Keratinocyte (primary cell): ENCODE results near the gene IGF2BP2. TPM values are rescaled to one million over a fixed set of nuclear protein-coding genes. Genes with fewer than 3 reads are reported as not detected.

Source experiments
- DNase-seq: peaks from one replicate; pipeline ENCODE4 v3.0.0-alpha.2; 2011; ENCODE audit warnings: low read depth, missing footprints, low spot score
- FAIRE-seq: peaks from 2 replicates; lab custom pipeline; 2011; peaks lifted over from hg19 to GRCh38; lab: Jason Lieb, UNC
- H2AFZ ChIP-seq: 2 replicates; pipeline ENCODE4 v1.6.0; 2012; ENCODE audit warnings: low read length, control low read depth, inconsistent platforms; ENCODE audit not compliant: control insufficient read depth
- H3K27ac ChIP-seq: 2 replicates; pipeline ENCODE4 v1.5.1; 2011; ENCODE audit warnings: low read length; ENCODE audit not compliant: control insufficient read depth, insufficient read depth
- H3K27me3 ChIP-seq: 3 replicates; pipeline ENCODE4 v1.6.0; 2011; ENCODE audit warnings: low read length; ENCODE audit not compliant: control insufficient read depth, insufficient read depth; ENCODE audit errors: extremely low read depth
- H3K36me3 ChIP-seq, 2 experiments: 2 replicates in 1 of 2; 3 replicates in 1 of 2; pipeline ENCODE4 v1.5.1; 2011; ENCODE audit warnings: low read length in 2 of 2, mild to moderate bottlenecking in 1 of 2; ENCODE audit not compliant: control insufficient read depth in 2 of 2, insufficient read depth in 2 of 2; ENCODE audit errors: extremely low read depth in 1 of 2
- H3K4me1 ChIP-seq: 3 replicates; pipeline ENCODE4 v1.5.1; 2011; ENCODE audit warnings: low read length; ENCODE audit not compliant: control insufficient read depth, insufficient read depth; ENCODE audit errors: extremely low read depth
- H3K4me2 ChIP-seq: 3 replicates; pipeline ENCODE4 v1.6.0; 2011; ENCODE audit warnings: low read depth, low read length; ENCODE audit not compliant: control insufficient read depth, insufficient read depth; ENCODE audit errors: extremely low read depth
- H3K4me3 ChIP-seq, 3 experiments: fragments of 200-600 bp in 1 of 3; sonication (generic) in 1 of 3; 2 replicates in 2 of 3; 3 replicates in 1 of 3; pipeline ENCODE4 v1.5.1; 2011 to 2016; ENCODE audit warnings: low read length in 3 of 3, mild to moderate bottlenecking in 3 of 3, control low read depth in 2 of 3, inconsistent platforms in 1 of 3, low read depth in 1 of 3, mixed read lengths in 1 of 3, mixed run types in 1 of 3, moderate library complexity in 1 of 3; ENCODE audit not compliant: control insufficient read depth in 2 of 3, insufficient read depth in 2 of 3; ENCODE audit errors: extremely low read depth in 1 of 3
- H3K79me2 ChIP-seq: 2 replicates; pipeline ENCODE4 v1.6.0; 2012; ENCODE audit warnings: low read length; ENCODE audit not compliant: control insufficient read depth, insufficient read depth
- H3K9ac ChIP-seq: 3 replicates; pipeline ENCODE4 v1.6.0; 2011; ENCODE audit warnings: low read length; ENCODE audit not compliant: control insufficient read depth, insufficient read depth; ENCODE audit errors: extremely low read depth
- H3K9me1 ChIP-seq: 3 replicates; pipeline ENCODE4 v1.6.0; 2011; ENCODE audit warnings: low read length; ENCODE audit not compliant: control insufficient read depth, insufficient read depth; ENCODE audit errors: extremely low read depth
- H3K9me3 ChIP-seq: 2 replicates; pipeline ENCODE4 v1.5.1; 2012; ENCODE audit warnings: low read depth, low read length; ENCODE audit not compliant: control insufficient read depth
- H4K20me1 ChIP-seq: 3 replicates; pipeline ENCODE4 v1.6.0; 2011; ENCODE audit warnings: low read length; ENCODE audit not compliant: control insufficient read depth, insufficient read depth; ENCODE audit errors: extremely low read depth
- EZH2 ChIP-seq: IDR thresholded peaks from one replicate; pipeline ENCODE4 v1.6.1; 2012; ENCODE audit warnings: inconsistent platforms, mild to moderate bottlenecking, low read length, moderate library complexity
- dilution Hi-C: fragments of 300-500 bp; cut with MboI; formaldehyde crosslinking; loops from one replicate; pipeline ENCODE4 v1.7.0; 2020; ENCODE audit warnings: low sequenced_read_pairs; ENCODE audit not compliant: extremely low pct_ligation_motif_present
- polyA plus RNA-seq, 5 experiments: library from polyadenylated mRNA; depleted of rRNA in 3 of 5; stranded (reverse) in 3 of 5; stranded (forward) in 1 of 5; unstranded in 1 of 5; fragments of >200 nt; gene quantifications; 1 replicate in 1 of 5; 2 replicates in 3 of 5; 3 replicates in 1 of 5; pipeline versions ENCODE4 v1.2.1 to v1.2.3, GENCODE V29; 2011 to 2012; ENCODE audit warnings: missing spikeins in 2 of 5, low read depth in 1 of 5, low replicate concordance in 1 of 5
- TF ChIP-seq, protein P1 (sequence below), 3 experiments: IDR thresholded peaks in 1 of 3; conservative IDR thresholded peaks in 1 of 3; optimal IDR thresholded peaks in 1 of 3; 2 replicates in 2 of 3; 3 replicates in 1 of 3; pipeline versions ENCODE3 to v1.5.1; 2011; ENCODE audit warnings: low read length in 3 of 3, mild to moderate bottlenecking in 3 of 3, moderate library complexity in 2 of 3, control low read depth in 1 of 3, inconsistent platforms in 1 of 3; ENCODE audit not compliant: insufficient read depth in 2 of 3; ENCODE audit errors: extremely low read depth in 1 of 3

Gene IGF2BP2
- polyA plus RNA-seq, 1 donor (not counting 4 experiments of a cell fraction or from before 2014, with no cell fraction given): 21.2 TPM

DNA sequence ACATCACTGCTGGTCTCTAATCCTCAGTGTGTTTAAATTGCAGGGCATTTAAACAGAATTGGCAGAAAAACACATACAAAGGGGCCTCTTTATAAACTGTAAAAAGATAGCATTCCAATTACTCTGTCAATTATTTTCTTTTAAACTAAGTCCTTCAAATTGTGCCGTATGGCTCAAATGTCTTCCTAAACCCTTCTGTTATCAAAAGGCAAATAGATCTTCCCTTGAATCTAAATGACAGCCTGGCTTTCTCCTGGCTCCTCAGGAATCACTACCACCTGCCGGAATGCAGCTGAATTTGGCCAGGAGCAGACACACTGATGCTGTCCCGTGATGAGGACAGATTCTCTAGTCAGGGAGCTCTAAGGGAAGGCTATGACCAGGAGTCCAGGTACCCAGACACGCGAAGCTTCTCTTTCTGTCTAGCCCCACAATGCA lies 85.6 kb downstream of the IGF2BP2 start:
- no peak overlapping the region for H2AFZ ChIP-seq
- H3K36me3 ChIP-seq: peaks cover 5 to 17% of the 10 kb centered on the region in 2 experiments
- H3K9me3 ChIP-seq: no peaks in the 10 kb centered on the region
- TF ChIP-seq, protein P1, sequence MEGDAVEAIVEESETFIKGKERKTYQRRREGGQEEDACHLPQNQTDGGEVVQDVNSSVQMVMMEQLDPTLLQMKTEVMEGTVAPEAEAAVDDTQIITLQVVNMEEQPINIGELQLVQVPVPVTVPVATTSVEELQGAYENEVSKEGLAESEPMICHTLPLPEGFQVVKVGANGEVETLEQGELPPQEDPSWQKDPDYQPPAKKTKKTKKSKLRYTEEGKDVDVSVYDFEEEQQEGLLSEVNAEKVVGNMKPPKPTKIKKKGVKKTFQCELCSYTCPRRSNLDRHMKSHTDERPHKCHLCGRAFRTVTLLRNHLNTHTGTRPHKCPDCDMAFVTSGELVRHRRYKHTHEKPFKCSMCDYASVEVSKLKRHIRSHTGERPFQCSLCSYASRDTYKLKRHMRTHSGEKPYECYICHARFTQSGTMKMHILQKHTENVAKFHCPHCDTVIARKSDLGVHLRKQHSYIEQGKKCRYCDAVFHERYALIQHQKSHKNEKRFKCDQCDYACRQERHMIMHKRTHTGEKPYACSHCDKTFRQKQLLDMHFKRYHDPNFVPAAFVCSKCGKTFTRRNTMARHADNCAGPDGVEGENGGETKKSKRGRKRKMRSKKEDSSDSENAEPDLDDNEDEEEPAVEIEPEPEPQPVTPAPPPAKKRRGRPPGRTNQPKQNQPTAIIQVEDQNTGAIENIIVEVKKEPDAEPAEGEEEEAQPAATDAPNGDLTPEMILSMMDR (optimal IDR thresholded peaks at IDR 0.05 in 1 of 3, IDR thresholded peaks at IDR 0.05 in 1 of 3, conservative IDR thresholded peaks at IDR 0.05 in 1 of 3; ENCODE audit: extremely low read depth in 1 of 3, insufficient read depth in 2 of 3, low read length in 3 of 3): no peak
- no peak for TF ChIP-seq EZH2
- FAIRE-seq (no peak), DNase-seq (no peak)
- no peak overlapping the region for H3K4me3 ChIP-seq
- no peak overlapping the region for H3K27ac ChIP-seq
- H3K9ac ChIP-seq: no peak overlapping the region
- no peaks in the 10 kb centered on the region for H3K9me1 ChIP-seq
- peaks cover 94% of the 10 kb centered on the region for H3K79me2 ChIP-seq
- H3K27me3 ChIP-seq: no peaks in the 10 kb centered on the region
- dilution Hi-C loops: no loop called here
- no peak overlapping the region for H3K4me2 ChIP-seq
- no peaks in the 10 kb centered on the region for H4K20me1 ChIP-seq
- peaks cover 56% of the 10 kb centered on the region for H3K4me1 ChIP-seq

DNA sequence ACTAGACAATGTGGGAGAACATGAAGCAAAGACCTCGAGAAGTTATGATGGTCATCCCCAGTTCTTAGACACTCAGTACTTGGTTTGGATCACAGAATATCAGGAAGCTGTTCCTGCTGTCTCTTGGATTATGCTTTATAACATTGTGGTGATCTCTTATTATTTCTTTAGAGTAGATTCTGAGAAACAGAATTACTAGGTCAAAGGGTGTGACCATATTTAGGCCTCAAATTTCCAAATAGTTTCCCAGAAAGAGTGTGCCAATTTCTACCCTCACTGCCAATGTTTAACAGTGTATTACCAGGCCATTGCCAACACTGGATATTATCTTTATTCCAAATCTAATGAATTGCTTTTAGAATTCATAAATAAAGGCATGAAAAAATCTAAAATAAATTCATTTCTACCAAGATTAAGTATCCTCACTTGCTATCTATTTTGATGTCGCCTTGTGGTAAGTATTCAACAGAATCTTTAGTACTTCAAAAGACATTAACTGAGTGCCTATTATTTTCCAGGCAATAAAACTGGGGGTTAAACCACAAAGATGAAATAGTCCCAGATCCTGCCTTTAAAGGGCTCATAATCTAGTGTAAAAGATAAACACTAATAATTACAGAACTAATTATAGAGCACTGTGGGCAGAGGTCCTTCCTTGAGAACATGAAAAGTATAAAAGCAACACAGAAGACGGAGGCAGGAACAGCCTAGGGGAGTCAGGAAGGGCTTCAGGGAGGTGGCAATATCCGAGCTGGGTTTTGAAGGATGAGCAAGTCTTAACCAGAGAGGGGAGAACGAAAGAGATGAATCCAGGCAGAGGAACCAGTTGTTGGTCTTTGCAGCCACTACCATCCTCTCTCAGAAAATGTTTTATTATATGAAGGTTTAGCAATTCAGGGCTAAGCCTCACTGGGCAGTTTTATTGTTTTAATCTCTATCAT lies 86.8 kb downstream of the IGF2BP2 start:
- H3K4me3 ChIP-seq: no peak overlapping the region
- peak overlapping the region; percentile 45 for H3K4me2 ChIP-seq
- peaks cover 82% of the 10 kb centered on the region for H3K79me2 ChIP-seq
- dilution Hi-C loops: no loop called here
- peak overlapping the region; percentile 19 for H3K27ac ChIP-seq
- no peaks in the 10 kb centered on the region for H3K27me3 ChIP-seq
- H3K9me1 ChIP-seq: no peaks in the 10 kb centered on the region
- no peaks in the 10 kb centered on the region for H4K20me1 ChIP-seq
- H3K9me3 ChIP-seq: no peaks in the 10 kb centered on the region
- FAIRE-seq (peak; percentile 13), DNase-seq (no peak)
- H3K4me1 ChIP-seq: peaks cover 67% of the 10 kb centered on the region
- H2AFZ ChIP-seq: no peak overlapping the region
- H3K36me3 ChIP-seq: peaks cover 5 to 13% of the 10 kb centered on the region in 2 experiments
- H3K9ac ChIP-seq: no peak overlapping the region
- TF ChIP-seq EZH2: no peak
- TF ChIP-seq, protein P1 (optimal IDR thresholded peaks at IDR 0.05 in 1 of 3, IDR thresholded peaks at IDR 0.05 in 1 of 3, conservative IDR thresholded peaks at IDR 0.05 in 1 of 3; ENCODE audit: extremely low read depth in 1 of 3, insufficient read depth in 2 of 3, low read length in 3 of 3): no peak
